Erythroblast (primary cell): ENCODE results near the gene CCR7.

ENCODE experiments used
- GATA1 ChIP-seq: IDR thresholded peaks from 2 replicates; pipeline ENCODE4 v1.6.1; 2011; ENCODE audit warnings: low read depth, mild to moderate bottlenecking, control low read depth, low read length, moderate library complexity
- POLR2A ChIP-seq: IDR thresholded peaks from 2 replicates; pipeline ENCODE4 v1.6.1; 2011; ENCODE audit warnings: mild to moderate bottlenecking, low read length

GRCh38 chr17:40561294-40561870 is 3.9 kb downstream of the CCR7 start:
- TF ChIP-seq POLR2A (no peak), GATA1 (no peak)
